Right kidney (tissue), 1 donor: ENCODE data around the gene COL17A1.
A peak's percentile ranks its signal among the peaks of the same experiment; 100 is the strongest.

Experiments used
- DNase-seq: peaks from one replicate; pipeline ENCODE4 v3.0.0-alpha.2; 2016

Gene COL17A1

DNA sequence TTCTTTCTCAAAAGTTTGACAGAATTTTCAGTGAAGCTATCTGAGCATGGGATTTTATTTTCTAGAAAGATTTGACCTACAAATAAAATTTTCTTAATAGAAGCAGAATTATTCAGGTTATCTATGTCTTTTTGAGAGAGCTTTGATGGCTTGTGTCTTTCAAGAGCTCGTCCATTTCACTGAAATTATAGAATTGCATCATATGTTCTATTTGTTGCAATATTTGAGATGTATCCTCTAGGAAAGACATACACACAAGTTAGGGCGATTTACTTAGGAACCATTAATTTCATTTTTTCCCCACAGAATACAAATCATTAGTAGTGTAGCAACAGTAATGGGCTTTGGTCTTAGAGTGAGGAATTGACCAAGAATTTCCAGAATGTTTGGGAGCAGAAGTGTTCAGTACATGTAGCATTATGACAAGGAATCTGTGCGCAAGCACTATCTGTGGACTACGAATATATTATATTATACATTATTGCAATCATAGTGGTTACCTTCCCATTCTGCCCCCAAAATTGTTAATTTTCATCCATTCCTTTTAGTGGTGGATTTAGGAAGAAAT lies 12.8 kb upstream of the COL17A1 start:
- no peak for DNase-seq

DNA sequence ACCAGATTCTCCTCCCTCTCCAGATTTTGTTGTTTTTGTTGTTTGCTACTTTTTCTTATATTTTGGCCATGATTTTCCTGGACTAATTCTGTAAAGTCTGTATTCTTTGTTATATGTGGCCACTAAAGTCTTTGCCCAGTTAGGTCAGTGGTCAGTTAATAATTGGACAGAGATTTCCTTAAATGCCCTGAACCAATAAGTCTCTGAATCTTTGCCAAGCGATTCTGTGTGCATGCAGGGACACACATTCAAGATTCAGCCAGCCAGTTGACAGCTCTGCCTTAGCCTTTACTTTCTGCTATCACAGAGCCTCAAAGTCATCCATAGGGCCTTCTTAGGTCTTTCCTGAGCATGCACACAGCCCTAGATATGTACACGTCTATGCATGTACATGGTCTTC lies 11.0 kb upstream of the COL17A1 start:
- no peak for DNase-seq

DNA sequence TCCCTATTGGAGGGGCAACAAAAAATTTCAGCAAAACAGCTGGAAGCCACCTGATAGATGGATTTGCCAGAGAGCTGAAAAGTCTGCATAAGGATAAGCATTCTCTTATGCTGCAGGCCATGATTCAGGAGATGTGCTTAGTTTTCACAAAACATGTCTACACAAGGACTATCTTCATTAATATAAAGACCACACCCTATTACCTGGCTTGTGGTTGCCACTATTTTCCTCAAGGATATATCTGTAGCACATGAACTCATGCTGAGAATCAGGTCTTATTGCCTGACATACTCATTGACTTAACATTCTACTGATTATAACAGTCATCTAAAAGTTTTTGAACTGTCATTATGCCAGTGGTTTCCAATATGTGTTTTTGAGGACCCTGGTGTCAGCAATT lies 7.1 kb upstream of the COL17A1 start:
- no peak for DNase-seq

DNA sequence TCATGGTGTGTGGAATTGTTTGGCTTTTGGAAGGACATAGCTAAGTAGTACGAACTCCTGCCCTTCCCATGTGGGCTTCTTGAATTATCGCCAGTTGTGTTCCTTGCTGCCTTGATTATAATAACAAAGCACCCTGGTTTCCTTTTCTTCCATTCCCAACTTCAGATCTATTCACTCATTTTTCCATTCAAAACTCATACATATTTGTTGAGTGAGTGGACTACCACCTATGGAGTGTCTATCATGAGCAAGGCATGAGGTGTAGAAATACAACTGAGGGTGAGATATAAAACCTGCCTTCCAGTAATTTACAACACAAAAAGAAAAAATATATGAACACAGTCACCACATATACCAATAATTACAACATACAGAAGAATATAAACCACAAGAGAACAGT lies 4.9 kb upstream of the COL17A1 start:
- no peak for DNase-seq

DNA sequence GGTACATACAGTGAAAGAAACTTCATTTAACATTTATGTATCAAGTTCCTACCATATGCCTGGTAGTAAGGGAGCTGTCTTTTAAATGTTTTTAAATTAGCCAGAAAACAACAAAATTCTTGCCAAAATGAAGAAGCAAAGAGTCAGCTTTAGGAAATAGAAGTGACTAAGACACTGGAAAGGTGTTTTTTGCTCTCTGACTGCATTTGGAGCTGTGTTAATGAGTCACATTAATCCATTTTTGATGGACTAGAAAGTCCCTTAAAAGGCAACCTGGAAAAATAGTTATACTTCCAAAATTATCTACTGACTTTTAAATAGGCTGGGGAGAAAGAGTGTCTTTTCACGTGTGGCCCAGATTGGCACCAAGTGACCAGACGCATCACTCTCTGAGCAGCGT lies 3.9 kb upstream of the COL17A1 start:
- no peak for DNase-seq

DNA sequence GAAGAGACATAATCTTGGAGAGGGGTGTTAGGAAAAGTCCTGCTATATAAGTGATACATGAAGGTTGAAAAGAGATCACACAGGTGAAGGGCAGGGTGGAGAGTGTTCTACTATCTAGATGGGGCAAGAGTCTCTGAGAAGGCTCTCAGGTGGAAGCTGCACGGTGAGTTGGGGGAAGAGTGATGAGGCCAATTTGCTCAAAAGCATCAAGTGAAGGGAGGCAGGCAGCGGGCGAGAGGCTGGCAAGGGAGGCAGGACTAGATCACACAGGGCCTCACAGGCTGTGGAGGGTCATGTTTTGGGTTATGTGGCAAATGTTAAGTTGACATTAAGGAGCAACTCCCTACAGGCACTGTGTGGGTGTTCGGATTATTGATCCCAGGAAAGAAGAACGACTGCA lies 2.6 kb upstream of the COL17A1 start:
- DNase-seq: no peak

DNA sequence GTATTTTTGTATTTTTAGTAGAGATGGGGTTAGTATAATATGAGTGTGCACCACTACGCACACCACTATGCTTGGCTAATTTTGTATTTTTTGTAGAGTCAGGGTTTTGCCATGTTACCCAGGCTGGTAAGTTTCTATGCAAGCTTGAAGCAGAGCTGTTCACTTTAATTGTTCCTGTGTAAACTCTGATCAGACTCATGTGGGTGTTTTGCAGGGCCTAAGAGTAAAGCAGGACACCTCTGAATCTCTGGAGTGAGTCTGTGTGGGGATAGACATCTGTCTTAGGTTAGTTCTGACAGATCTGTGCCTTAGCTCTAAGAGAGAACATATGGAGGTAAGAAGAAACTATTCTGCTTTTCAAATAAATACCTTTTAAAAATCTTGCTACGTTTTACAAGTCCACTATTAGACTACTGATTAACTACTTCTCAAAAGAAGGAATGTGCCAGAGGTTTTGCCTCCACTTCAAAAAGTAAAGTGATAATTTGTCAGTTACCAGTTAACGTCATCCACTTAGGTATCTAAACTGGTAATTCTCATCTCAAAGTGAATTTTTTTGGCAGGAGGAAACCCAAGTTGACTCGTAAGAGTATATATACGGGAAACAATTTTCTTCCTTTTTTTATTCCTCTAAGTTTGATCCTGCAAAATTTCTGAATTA lies 1.1 kb downstream of the COL17A1 start:
- DNase-seq: no peak

DNA sequence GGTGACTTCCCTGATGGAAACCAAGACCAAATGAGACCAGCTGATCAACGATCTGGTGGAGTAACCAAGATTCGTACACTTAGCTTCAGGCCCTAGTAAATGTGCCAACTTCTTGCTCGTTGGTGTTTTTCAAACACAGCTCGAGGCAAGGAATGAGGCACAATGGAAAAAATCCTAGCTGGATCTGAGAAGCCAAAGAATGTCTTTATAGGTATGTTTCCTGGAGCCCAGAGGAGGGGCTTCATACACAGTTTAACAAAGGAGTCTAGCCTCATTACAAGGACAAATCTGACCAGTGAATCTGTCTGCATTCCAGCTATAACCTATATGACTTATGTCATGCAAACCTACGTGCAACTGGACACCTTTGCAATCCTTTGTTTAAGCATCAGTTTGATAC lies 3.7 kb downstream of the COL17A1 start:
- no peak for DNase-seq

DNA sequence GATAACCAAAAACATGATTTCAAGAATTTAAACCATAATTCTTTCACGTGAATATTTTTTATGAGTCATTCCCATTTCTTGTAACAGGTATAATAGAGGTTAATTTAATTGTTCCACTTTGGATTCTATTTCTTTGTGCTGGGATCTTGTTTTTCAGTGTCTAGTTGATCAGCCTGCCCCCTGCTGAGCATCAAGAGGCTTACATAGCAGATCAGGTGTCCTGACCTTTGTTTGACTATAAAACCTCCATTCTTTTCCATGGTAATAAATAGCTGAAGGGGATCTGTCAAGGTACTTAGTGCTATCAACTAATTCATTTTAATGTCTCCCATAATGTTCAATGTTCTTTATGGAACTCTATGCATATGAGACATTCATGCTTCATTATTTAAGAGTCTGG lies 4.9 kb downstream of the COL17A1 start:
- no peak for DNase-seq

DNA sequence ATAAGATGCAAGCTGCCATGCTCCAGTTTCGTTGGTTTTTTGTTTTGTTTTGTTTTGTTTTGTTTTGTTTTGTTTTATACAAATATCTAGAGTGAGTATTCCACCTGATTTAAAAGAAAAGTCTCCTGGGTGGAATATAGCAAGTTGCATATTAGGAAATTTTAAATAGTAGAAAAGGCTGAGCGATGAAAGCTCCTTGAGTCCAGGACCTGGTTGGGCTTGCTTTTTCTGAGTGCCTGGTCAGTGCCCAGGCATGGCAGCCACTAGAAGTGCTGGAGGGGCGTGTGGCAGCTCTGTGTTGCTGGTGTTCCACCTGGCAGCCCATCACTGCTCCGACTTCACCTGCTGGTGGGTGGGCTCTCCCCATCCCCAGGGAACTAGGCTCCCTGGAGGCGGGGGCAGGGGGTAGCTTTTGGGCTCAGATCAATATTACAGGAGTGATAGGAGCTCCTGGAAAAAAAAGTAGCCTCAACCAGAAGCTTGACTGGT lies 8.0 kb downstream of the COL17A1 start:
- no peak for DNase-seq

DNA sequence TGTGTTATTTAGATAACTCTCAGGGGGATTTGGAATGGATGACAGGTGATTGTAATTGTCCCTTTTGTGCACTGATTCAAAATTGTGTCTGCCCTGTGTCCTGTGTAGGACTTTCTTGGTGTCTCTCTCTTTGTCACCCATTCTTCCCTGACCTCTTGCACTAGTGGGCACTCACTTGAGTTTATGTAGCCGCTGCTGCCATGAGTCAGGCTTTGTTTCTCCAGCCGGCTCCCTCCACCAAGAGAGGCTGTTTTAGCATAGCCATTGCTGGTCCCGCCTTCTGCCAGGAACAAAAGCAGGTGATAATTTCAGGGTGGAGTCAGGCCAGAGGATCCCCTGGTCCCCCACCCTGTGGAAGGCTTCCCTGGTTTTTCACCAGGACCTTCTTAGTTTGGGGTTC lies 8.4 kb downstream of the COL17A1 start:
- DNase-seq: peak; percentile 23

DNA sequence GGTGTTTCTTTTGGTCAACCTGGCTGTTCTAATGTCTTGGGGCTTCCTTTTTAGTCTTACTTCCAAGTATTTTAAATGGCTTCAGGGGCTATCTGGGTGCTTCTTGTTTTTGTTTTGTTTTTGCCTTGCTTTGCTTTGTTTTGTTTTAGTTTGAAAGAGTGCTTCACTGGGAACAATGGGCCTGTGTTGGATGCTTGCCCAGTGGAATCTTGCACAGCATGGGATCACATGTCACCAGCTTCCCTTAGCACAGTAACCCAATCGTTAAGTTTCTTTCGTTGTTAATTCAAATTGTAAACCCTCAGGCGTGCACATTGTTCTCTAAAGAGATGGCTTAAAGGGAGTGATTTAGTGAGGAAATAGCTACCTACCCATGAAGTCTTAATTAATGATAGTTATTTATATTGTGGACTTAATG lies 8.9 kb downstream of the COL17A1 start:
- DNase-seq: peak; percentile 31

DNA sequence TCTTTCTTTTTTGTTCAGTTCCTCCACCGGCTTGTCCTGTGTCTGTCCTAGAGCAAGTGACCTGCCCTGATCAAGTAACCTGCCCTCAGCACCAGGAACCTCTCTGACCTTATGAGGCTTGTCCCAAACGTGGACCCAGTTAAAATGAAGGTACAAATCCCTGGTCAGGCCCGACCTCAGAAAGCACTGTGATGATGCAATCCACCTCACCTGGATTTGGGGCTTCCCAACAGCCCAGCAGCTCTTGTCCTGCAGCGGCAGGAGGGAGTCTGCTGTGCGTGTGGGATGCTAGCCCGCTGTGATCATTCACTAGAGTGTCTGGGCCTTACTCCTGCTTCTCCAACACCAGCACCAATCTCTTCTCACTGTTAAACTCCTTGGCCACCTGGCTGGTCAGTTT lies 11.2 kb downstream of the COL17A1 start:
- DNase-seq: no peak

DNA sequence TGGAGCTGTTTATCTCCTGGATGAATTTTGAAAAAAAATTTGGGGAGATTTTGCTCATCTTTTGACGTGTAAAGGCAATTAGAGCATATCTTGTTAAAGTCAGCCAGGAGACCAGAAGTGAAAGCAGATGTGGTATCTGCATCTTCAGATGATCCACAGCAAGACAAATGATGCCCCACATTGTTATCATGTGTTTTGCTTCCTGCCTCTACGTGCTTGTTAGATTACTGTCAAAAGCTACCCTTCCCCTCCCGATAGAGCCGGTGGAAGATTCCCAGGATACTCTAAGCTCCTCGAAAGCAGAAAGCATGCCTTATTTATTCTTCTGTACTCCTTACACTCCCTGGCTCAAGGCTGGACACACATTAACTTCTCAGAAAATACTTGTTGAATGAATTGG lies 12.9 kb downstream of the COL17A1 start:
- DNase-seq: no peak

DNA sequence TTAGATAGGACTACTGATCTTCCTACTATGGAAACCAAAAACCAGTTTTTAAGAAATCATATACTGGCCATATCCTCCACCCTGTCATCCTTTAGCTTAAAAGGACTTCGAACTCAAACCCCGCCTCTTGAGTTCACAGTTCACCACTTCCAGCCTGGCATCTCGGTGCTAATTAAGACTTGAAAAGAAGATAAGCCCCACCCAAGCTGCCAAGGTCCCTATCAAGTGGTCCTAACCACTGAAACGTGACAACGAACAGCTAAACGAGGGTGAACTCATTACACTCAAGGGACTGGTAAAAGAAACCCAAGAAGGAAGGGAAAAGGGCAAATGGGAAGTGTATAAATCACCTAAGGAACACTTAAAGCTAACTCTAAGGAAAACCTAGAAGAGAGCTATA lies 16.1 kb downstream of the COL17A1 start:
- no peak for DNase-seq

DNA sequence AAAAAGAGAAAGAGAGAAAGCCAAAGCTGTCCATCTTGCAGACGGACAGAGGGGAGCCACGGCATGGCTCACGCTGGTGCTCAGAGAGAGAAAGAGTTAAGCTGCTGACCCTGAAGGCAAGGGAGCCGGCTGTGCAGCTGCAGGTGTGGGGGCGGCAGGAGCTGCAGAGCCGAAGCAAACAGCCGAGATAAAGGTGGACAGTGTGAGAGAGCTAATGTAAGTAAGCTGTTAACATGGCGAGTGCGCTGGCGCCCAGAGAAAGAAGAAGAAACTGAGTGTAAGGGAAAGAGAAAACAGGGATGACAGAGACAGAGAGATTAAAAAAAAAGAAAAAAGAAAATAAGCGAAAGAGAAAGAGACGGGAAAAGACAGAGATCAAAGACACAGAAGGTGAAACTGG lies 18.2 kb downstream of the COL17A1 start:
- peak; percentile 43 for DNase-seq

DNA sequence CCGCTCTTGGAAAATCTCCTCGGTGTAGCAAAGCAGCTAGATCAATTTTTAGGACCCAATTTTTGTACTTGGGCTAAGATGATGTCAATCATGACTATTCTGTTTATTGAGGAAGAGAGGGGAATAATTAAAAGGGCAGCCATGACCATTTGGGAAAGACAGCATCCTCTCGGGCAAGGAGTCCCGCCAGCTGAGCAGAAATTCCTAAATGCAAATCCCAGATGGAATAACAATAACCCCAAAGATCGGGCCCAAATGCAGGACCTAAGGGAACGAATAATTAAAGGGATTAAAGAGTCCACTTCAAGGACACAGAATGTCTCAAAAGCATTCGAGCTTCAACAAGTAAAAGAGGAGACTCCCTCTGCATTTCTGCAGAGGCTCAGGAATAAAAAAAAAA lies 18.7 kb downstream of the COL17A1 start:
- DNase-seq: no peak

DNA sequence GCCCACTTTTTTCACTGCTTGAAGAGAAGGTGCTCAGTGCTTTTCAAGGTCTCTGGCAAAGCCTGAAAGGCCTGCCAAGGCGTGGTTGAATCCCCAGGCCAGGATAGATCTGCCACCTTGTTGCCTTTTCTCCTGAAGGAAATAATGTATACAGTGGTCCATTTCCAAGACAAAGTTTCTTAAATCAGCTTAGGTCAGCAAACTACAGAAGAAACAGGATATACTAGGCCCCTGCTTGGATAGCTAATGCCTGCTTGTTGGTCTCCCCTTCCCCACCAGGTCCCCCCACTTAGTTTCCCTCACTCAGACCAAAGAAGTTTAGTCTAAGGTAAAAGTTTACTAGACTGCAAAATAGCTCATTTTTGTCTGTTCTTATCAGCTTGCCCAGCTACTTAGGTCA lies 19.9 kb downstream of the COL17A1 start:
- no peak for DNase-seq

DNA sequence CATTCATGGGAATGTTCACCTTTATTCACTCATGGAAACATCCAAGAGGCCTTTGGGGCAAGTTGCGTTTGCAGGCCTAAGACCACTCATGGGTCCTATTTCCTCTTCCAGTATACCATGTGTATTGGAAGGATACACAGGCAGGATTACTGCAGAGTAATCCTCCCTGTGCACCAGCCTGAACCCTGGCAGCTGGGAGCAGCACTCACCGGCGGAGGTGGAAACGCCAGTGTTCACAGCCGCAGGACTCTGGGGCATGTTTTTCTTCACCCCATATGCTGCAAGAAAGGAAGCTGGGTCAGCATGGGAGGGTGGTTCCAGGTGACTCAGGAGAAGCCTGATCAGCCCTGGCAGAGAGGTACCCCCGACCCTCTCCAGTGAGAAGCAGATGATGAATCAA lies 24.5 kb downstream of the COL17A1 start:
- DNase-seq: no peak

DNA sequence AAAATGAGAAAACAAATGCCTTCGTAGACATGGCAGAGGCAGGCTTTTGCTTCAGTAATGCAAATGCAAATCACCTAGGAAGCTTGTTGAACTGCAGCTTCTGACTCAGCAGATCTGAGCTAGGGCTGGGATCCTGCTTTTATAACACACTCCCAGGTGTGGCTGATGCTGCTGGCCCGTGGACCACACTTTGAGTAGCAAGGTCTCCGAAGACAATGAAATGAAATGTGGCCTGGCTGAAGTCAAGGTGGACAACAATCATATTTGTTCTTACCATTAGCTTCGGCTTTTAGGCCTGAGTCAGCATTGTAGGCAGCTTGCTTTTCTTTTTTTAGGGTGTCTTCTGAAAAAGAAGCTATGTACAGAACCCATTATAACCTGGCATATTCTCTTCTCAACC lies 26.3 kb downstream of the COL17A1 start:
- no peak for DNase-seq

DNA sequence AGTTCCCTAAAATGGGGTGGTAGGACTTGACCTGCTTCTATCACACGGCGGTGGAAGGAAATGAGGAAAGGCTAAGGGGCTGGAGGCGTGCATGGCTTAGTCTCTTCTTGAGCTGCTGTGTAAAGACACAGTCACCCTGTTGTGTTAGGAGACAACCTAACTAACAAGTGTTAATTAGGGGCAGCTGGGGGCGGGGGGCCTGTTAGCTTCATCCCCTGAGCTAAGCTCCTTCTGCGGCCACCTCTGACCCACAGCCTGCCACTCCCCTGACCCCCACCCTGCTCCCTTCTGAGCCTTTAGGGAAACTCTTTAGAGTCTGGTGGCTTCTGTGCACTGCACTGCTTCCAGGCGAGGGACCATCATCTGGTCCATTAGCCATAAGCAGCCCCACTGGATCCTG lies 28.0 kb downstream of the COL17A1 start:
- no peak for DNase-seq

DNA sequence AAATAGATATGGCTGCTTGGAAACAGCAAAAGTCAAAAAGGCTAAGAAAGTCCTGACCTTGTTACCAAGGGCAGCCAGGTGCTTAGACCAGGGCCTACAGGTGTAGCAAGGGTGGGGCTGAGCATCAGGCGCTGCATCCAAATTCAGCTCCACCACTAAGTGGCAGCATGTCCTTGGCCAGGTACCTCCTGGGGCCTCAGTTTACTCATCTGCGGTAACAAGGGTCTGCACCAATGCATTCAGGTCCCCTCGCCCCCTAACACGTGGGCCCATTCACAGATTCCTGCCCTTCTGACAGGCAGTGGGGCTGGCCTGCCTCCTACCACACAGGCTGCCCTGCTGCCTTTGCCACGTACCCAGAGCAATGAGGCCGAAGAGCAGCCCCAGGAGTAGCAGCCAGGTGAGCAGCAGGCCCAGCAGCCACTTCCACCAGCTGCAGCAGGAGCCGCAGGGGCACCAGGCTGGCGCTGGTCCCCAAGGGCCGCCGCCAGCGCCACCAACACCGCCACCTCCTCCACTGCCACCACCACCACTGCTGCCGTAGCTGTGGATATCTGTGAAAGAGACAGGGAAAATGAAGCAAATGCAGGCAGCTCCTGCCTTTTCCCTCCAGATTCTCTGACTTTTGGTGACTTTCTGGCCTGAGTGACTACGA lies 28.9 kb downstream of the COL17A1 start:
- no peak for DNase-seq

DNA sequence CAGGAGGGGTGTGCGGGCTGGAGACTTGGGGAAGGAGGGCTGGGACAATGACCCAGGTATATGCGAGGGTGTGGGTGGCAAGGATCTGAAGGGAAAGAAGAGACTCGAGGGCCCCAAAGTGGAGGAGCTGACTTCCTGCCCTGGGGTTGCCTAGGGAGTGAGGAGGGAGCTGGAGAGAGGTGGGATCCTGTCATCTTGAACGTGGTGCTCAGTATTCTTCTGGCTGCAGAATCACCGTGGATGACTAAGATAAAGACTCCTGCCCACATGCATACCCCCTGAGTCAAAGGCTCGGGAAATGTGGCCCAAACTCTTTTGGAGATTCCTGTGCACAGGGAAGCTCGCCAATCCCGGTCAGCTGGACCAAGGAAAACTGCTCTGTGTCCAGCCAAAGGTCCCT lies 31.2 kb downstream of the COL17A1 start:
- DNase-seq: no peak

DNA sequence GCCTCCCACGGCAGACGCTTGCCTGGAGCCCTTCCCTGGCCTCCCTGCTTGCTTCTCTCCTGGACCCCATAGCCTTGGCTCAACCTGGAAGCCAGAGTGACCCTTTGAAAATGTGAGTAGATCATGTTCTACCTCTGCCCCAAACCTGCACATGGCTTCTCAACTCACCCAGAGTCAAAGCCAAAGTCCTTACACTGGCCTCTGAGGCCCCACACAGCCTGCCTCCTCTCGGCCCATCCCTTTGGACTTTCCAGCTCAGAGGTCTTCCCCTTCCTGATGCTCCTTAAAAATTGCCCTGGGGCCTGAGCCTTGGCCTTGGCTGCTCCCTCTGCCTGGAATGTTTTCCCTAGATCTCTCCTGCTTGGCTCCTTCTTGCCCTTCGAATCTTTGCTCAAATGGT lies 32.5 kb downstream of the COL17A1 start:
- no peak for DNase-seq
